Panc1 (cell line): ENCODE measurements around the gene TMEM235.

Source experiments
- CTCF ChIP-seq: fragments of 450-650 bp; IDR thresholded peaks from 2 replicates; pipeline ENCODE4 v1.5.1; 2017; ENCODE audit warnings: mild to moderate bottlenecking
- POLR2AphosphoS5 ChIP-seq: IDR thresholded peaks from 2 replicates; pipeline ENCODE4 v1.6.1; 2012; ENCODE audit warnings: mild to moderate bottlenecking, low read depth, low read length, moderate library complexity
- SIN3A ChIP-seq: IDR thresholded peaks from 2 replicates; pipeline ENCODE4 v1.6.1; 2012; ENCODE audit warnings: low read depth, mild to moderate bottlenecking, low read length, moderate library complexity, borderline replicate concordance; ENCODE audit not compliant: insufficient read depth
- TF ChIP-seq, protein P1 (sequence below), 2 experiments: IDR thresholded peaks; 2 replicates each; pipeline ENCODE4 v1.6.1; 2011 to 2012; ENCODE audit warnings: low read depth in 2 of 2, control low read depth in 1 of 2, low read length in 1 of 2, mild to moderate bottlenecking in 1 of 2, moderate library complexity in 1 of 2; ENCODE audit not compliant: insufficient read depth in 1 of 2

DNA sequence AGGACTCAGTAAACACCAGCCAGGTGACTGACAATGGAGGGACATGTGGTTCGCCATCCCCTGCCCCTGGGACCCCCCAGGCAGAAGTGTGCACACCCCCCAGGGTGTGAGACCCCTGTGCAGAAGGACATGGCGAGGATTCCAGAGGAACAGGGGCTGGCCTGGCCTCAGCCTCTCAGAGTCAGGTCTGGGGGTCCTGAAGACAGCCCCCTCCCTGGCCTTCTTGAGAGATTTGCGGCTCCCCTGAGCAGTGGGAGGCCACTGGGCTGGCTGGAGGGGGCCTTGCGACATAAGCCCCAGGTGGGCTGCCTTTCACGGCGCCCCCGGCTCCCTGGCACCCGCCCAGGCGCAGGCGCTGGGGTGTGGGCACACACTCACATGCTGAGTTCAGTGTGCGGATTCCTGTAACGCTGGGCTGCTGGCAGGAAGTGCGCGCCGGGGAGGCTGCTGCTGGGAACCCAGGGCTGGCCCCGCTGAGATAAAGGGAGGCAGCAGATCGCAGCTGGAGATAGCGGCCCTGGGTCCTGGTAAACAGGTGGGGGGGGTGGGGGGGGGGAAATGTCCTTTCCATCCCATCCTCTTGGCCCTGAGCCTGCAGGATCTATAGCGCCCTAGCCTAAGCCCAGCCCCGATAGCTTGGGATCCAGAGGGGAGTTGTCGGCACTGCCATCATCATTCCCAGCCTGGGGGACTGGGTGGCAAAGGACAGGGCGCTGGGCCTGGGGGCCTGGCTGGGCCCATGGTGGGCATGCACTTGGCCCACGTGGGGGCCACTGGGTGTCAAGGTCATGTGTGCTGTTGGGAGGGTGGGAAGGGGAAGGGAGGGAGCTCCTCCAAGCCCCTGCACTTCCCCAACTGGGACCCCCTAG, 27.1 kb downstream of the TMEM235 start:
- TF ChIP-seq CTCF (no peak), POLR2AphosphoS5 (no peak), SIN3A (no peak)
- TF ChIP-seq, protein P1, sequence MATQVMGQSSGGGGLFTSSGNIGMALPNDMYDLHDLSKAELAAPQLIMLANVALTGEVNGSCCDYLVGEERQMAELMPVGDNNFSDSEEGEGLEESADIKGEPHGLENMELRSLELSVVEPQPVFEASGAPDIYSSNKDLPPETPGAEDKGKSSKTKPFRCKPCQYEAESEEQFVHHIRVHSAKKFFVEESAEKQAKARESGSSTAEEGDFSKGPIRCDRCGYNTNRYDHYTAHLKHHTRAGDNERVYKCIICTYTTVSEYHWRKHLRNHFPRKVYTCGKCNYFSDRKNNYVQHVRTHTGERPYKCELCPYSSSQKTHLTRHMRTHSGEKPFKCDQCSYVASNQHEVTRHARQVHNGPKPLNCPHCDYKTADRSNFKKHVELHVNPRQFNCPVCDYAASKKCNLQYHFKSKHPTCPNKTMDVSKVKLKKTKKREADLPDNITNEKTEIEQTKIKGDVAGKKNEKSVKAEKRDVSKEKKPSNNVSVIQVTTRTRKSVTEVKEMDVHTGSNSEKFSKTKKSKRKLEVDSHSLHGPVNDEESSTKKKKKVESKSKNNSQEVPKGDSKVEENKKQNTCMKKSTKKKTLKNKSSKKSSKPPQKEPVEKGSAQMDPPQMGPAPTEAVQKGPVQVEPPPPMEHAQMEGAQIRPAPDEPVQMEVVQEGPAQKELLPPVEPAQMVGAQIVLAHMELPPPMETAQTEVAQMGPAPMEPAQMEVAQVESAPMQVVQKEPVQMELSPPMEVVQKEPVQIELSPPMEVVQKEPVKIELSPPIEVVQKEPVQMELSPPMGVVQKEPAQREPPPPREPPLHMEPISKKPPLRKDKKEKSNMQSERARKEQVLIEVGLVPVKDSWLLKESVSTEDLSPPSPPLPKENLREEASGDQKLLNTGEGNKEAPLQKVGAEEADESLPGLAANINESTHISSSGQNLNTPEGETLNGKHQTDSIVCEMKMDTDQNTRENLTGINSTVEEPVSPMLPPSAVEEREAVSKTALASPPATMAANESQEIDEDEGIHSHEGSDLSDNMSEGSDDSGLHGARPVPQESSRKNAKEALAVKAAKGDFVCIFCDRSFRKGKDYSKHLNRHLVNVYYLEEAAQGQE (IDR thresholded peaks at IDR 0.05; ENCODE audit: insufficient read depth in 1 of 2, low read depth in 2 of 2, low read length in 1 of 2): no peak
